H1 (cell line): ENCODE results near the gene FMR1. TPM values are rescaled to one million over a fixed set of nuclear protein-coding genes. Genes with fewer than 3 reads are reported as not detected.

ENCODE experiments used
- GTF2F1 ChIP-seq: IDR thresholded peaks from 2 replicates; pipeline ENCODE4 v1.6.1; 2012; ENCODE audit warnings: low read depth, low read length, improper control_type of control experiment, borderline replicate concordance
- SP1 ChIP-seq: IDR thresholded peaks from 2 replicates; pipeline ENCODE4 v1.6.1; 2011; ENCODE audit warnings: low read depth, low read length
- ZNF274 ChIP-seq: IDR thresholded peaks from 2 replicates; pipeline ENCODE4 v1.7.0; 2012; ENCODE audit warnings: low read length, borderline replicate concordance; ENCODE audit errors: extremely low read depth
- polyA plus RNA-seq, 7 experiments: library from polyadenylated mRNA; depleted of rRNA in 3 of 7; stranded (reverse) in 5 of 7; unstranded in 2 of 7; fragments of >200 nt in 5 of 7; fragments of 200-250 nt in 2 of 7; gene quantifications; 1 replicate in 5 of 7; 2 replicates in 1 of 7; 4 replicates in 1 of 7; pipeline versions ENCODE4 v1.2.1 to v1.2.3, GENCODE V29; 2011 to 2013; ENCODE audit warnings: missing spikeins in 2 of 7, mixed read lengths in 2 of 7
- total RNA-seq: library from RNA; stranded (reverse); fragmentation: NEBNext Ultra II Directional; extraction: Animal tissue kit (Norgen Biotek cat#: 25700); gene quantifications from 2 replicates; pipeline ENCODE4 v1.2.1, GENCODE V29; 2021

FMR1 gene
- total and polyA plus RNA-seq, 2 of the 8 experiments (the other 6 are each of a cell fraction or from before 2014, with no cell fraction given), result 15.2 to 49.4 TPM

- TF ChIP-seq GTF2F1 (no peak), ZNF274 (no peak), SP1 (no peak)
- TF ChIP-seq, all 59 proteins: peak for 0
Measured at GRCh38 chrX:147958291-147958690, 46.6 kb downstream of the FMR1 start (continued).
